SK-N-SH (cell line): ENCODE measurements around the gene RFLNA. TPM values are rescaled to one million over a fixed set of nuclear protein-coding genes. Genes with fewer than 3 reads are reported as not detected.

ENCODE experiments used
- CTCF ChIA-PET: fragments of 300-600, 350-600 bp; formaldehyde crosslinking; extraction: SDS; loops from one replicate; lab custom pipeline; 2021; lab: Yijun Ruan, JAX
- POLR2A ChIA-PET: fragments of 350-600 bp; sonication (Branson Sonifier 250); formaldehyde crosslinking; extraction: SDS; loops from one replicate; lab custom pipeline; 2020; ENCODE audit warnings: antibody characterized with exemption, inconsistent platforms; lab: Yijun Ruan, JAX
- DNase-seq: peaks from one replicate; pipeline ENCODE4 v3.0.0; 2012
- H2AFZ ChIP-seq: fragments of 200-600 bp; sonication (generic); 2 replicates; pipeline ENCODE4 v1.8.1; 2016; ENCODE audit warnings: antibody characterized with exemption, mild to moderate bottlenecking, low read depth
- H3F3A ChIP-seq: fragments of 200-600 bp; sonication (generic); replicated peaks from 2 replicates; pipeline ENCODE3; 2016; ENCODE audit warnings: antibody characterized with exemption, mild to moderate bottlenecking; ENCODE audit not compliant: insufficient read depth
- H3K27ac ChIP-seq, 2 experiments: fragments of 200-500 bp in 1 of 2; fragments of 200-600 bp in 1 of 2; sonication (Bioruptor generic) in 1 of 2; sonication (generic), shearing (Covaris generic) in 1 of 2; 2 replicates each; pipeline versions ENCODE4 v1.5.1 to v1.6.1; 2014 to 2016; ENCODE audit warnings: low read depth in 2 of 2, inconsistent platforms in 1 of 2, low read length in 1 of 2, mild to moderate bottlenecking in 1 of 2, mixed read lengths in 1 of 2
- H3K27me3 ChIP-seq: fragments of 200-600 bp; sonication (generic), shearing (Covaris generic); 2 replicates; pipeline ENCODE4 v1.6.1; 2016; ENCODE audit warnings: mixed run types; ENCODE audit not compliant: insufficient read depth
- H3K36me3 ChIP-seq, 2 experiments: fragments of 200-500 bp in 1 of 2; fragments of 200-600 bp in 1 of 2; sonication (Bioruptor generic) in 1 of 2; sonication (generic) in 1 of 2; replicated peaks in 1 of 2; 2 replicates each; pipeline versions ENCODE3 to v1.5.1; 2014 to 2016; ENCODE audit warnings: low read length in 1 of 2, mild to moderate bottlenecking in 1 of 2; ENCODE audit not compliant: insufficient read depth in 2 of 2, control insufficient read depth in 1 of 2
- H3K4me1 ChIP-seq, 2 experiments: fragments of 200-500 bp in 1 of 2; fragments of 200-600 bp in 1 of 2; sonication (Bioruptor generic) in 1 of 2; sonication (generic), shearing (Covaris generic) in 1 of 2; 2 replicates each; pipeline versions ENCODE4 v1.5.1 to v1.6.1; 2014 to 2016; ENCODE audit warnings: low read depth in 1 of 2, low read length in 1 of 2, mixed run types in 1 of 2; ENCODE audit not compliant: insufficient read depth in 2 of 2, control insufficient read depth in 1 of 2
- H3K4me2 ChIP-seq: fragments of 200-600 bp; sonication (generic), shearing (Covaris generic); 2 replicates; pipeline ENCODE4 v1.6.1; 2017; ENCODE audit warnings: mixed run types
- H3K4me3 ChIP-seq, 2 experiments: fragments of 200-500 bp in 1 of 2; fragments of 200-600 bp in 1 of 2; sonication (Bioruptor generic) in 1 of 2; sonication (generic), shearing (Covaris generic) in 1 of 2; 2 replicates each; pipeline versions ENCODE4 v1.5.1 to v1.8.1; 2014 to 2016; ENCODE audit warnings: low read depth in 2 of 2, inconsistent platforms in 1 of 2, low read length in 1 of 2, mild to moderate bottlenecking in 1 of 2, mixed read lengths in 1 of 2, moderate library complexity in 1 of 2
- H3K79me2 ChIP-seq: fragments of 200-600 bp; sonication (generic); 2 replicates; pipeline ENCODE4 v1.8.1; 2017; ENCODE audit warnings: mild to moderate bottlenecking; ENCODE audit not compliant: insufficient read depth
- H3K9ac ChIP-seq: fragments of 200-600 bp; sonication (generic); 2 replicates; pipeline ENCODE4 v1.6.1; 2017; ENCODE audit warnings: mixed run types
- H3K9me2 ChIP-seq: fragments of 200-600 bp; sonication (generic); 2 replicates; pipeline ENCODE4 v1.6.1; 2017; ENCODE audit warnings: mixed run types
- H3K9me3 ChIP-seq: fragments of 200-600 bp; sonication (generic); 2 replicates; pipeline ENCODE4 v1.6.1; 2017; ENCODE audit warnings: mixed run types, mild to moderate bottlenecking, moderate library complexity
- H4K20me1 ChIP-seq: fragments of 200-600 bp; sonication (generic); 2 replicates; pipeline ENCODE4 v1.6.1; 2017; ENCODE audit warnings: mild to moderate bottlenecking, mixed run types; ENCODE audit not compliant: insufficient read depth
- ELF1 ChIP-seq: IDR thresholded peaks from 2 replicates; pipeline ENCODE4 v1.4.0; 2012
- EP300 ChIP-seq, 2 experiments: IDR thresholded peaks; 2 replicates each; pipeline versions ENCODE4 v1.4.0 to v1.6.1; 2012; ENCODE audit warnings: borderline replicate concordance in 1 of 2, low read depth in 1 of 2, low read length in 1 of 2
- EZH2phosphoT487 ChIP-seq: fragments of 200-600 bp; sonication (generic); IDR thresholded peaks from 2 replicates; pipeline ENCODE4 v1.6.1; 2017; ENCODE audit warnings: low read depth, mixed run types, mild to moderate bottlenecking, antibody characterized with exemption, moderate library complexity, borderline replicate concordance
- GATA2 ChIP-seq: sonication (generic); formaldehyde crosslinking; IDR thresholded peaks from 2 replicates; pipeline ENCODE4 v1.5.0; 2020; ENCODE audit warnings: mild to moderate bottlenecking, missing genetic modification reagents
- IRF3 ChIP-seq: fragments of 150-350 bp; IDR thresholded peaks from 2 replicates; pipeline ENCODE4 v1.6.1; 2016; ENCODE audit warnings: mild to moderate bottlenecking, low read depth, low read length
- JUND ChIP-seq: IDR thresholded peaks from 2 replicates; pipeline ENCODE4 v1.4.0; 2012
- MAX ChIP-seq: IDR thresholded peaks from 2 replicates; pipeline ENCODE4 v1.4.0; 2012; ENCODE audit warnings: low read depth
- MEF2A ChIP-seq: IDR thresholded peaks from 2 replicates; pipeline ENCODE4 v1.4.0; 2012; ENCODE audit warnings: low read depth, borderline replicate concordance
- POLR2AphosphoS5 ChIP-seq: IDR thresholded peaks from 2 replicates; pipeline ENCODE4 v1.6.1; 2012; ENCODE audit warnings: low read depth, low read length
- RAD21 ChIP-seq: IDR thresholded peaks from 2 replicates; pipeline ENCODE4 v1.6.1; 2012; ENCODE audit warnings: mild to moderate bottlenecking, low read length
- RCOR1 ChIP-seq: fragments of 150-350 bp; IDR thresholded peaks from 2 replicates; pipeline ENCODE4 v1.6.1; 2017; ENCODE audit warnings: antibody characterized with exemption, low read length
- TAF1 ChIP-seq: IDR thresholded peaks from 2 replicates; pipeline ENCODE4 v1.6.1; 2012; ENCODE audit warnings: low read depth, mild to moderate bottlenecking, low read length, moderate library complexity, borderline replicate concordance
- TEAD4 ChIP-seq: IDR thresholded peaks from 2 replicates; pipeline ENCODE4 v1.4.0; 2012; ENCODE audit warnings: mild to moderate bottlenecking, borderline replicate concordance; ENCODE audit not compliant: insufficient read depth
- YY1 ChIP-seq: IDR thresholded peaks from 2 replicates; pipeline ENCODE4 v1.4.0; 2012; ENCODE audit warnings: low read depth, mild to moderate bottlenecking
- WGBS: methylation state at CpG from one replicate; pipeline ENCODE4 v1.1.6; 2017; ENCODE audit warnings: low lambda C conversion rate; 5-methylcytosine and 5-hydroxymethylcytosine counted together
- polyA plus RNA-seq, 3 experiments: library from polyadenylated mRNA; depleted of rRNA; stranded (reverse); fragments of >200 nt; gene quantifications; 2 replicates each; pipeline ENCODE4 v1.2.3, GENCODE V29; 2012
- TF ChIP-seq, protein P1 (sequence below): fragments of 150-350 bp; IDR thresholded peaks from 2 replicates; pipeline ENCODE4 v1.6.1; 2017; ENCODE audit warnings: antibody characterized with exemption, low read length, low read depth, borderline replicate concordance
- TF ChIP-seq, protein P2 (sequence below): IDR thresholded peaks from 2 replicates; pipeline ENCODE4; 2012

RFLNA gene
- polyA plus RNA-seq, 1 of the 3 experiments (the other 2 are of a cell fraction): 0.10 TPM

- H2AFZ ChIP-seq: no peak overlapping the region
- no peaks in the 10 kb centered on the region for H3K36me3 ChIP-seq
- H3K9me3 ChIP-seq: no peaks in the 10 kb centered on the region
- CTCF ChIA-PET: no interaction called here
- peaks cover 27% of the 10 kb centered on the region; the same call in 1 of the 2 replicates for H3K27me3 ChIP-seq
- H3K27ac ChIP-seq: no peak overlapping the region
- no peak overlapping the region for H3K4me2 ChIP-seq
- 74% methylated on average over 5 of the region's 6 CpGs for WGBS
- H3F3A ChIP-seq: no peaks in the 10 kb centered on the region
- DNase-seq: no peak
- POLR2A ChIA-PET: no interaction called here
- TF ChIP-seq, protein P1, sequence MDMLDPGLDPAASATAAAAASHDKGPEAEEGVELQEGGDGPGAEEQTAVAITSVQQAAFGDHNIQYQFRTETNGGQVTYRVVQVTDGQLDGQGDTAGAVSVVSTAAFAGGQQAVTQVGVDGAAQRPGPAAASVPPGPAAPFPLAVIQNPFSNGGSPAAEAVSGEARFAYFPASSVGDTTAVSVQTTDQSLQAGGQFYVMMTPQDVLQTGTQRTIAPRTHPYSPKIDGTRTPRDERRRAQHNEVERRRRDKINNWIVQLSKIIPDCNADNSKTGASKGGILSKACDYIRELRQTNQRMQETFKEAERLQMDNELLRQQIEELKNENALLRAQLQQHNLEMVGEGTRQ: no peak
- TF ChIP-seq, all 33 proteins: peak for 0
- no peaks in the 10 kb centered on the region for H3K79me2 ChIP-seq
- H3K4me1 ChIP-seq: peaks cover 0 to 15% of the 10 kb centered on the region in 2 experiments; a peak in 1 of 4 replicates
- H3K9me2 ChIP-seq: no peaks in the 10 kb centered on the region
- H3K4me3 ChIP-seq: no peak overlapping the region
- no peaks in the 10 kb centered on the region for H4K20me1 ChIP-seq
- H3K9ac ChIP-seq: no peak overlapping the region
Observed at GRCh38 chr12:124292385-124292784, 2.5 kb upstream of the RFLNA start.

DNA sequence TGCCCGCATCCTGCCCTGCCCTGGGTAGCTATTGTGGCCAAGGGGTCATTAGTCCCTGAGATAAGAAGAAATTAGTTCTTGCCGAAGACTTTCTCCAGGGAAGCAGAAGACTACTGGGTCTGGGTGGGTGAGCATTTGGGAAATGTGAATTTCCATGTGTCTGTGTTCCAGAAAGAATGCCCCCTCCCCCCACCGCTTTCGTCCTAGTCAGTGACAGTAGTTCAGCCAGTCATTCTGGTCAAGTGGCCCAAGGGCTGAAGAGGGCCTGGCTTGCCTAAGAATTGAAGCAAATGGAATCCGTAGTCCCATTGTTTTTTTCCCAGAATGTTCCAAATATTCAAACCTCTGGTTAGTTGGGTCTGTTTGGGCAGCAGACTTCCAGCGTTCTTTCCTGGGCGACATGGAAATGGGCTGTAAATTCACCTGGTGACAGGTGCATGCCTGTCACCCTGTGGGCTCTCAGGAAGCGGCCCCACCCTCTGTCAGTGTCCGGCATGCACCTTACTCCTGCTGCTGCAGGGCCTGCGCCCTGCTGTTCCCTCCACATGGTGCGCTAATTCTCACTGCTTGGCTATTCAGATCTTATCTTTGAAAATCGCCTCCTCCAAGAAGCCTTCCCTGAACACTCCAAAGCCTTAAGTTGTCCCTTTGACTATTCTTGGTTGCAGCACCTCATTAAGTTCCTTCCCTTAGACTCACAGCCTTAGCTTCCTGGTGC is 1.4 kb upstream of the RFLNA start:
- 91% methylated on average over 12 of the region's 12 CpGs for WGBS
- CTCF ChIA-PET: no interaction called here
- Histone ChIP-seq H3K4me3 (no peak overlapping the region), H4K20me1 (no peaks in the 10 kb centered on the region), H3K4me2 (no peak overlapping the region), H3K9me2 (no peaks in the 10 kb centered on the region), H3K27ac (no peak overlapping the region), H3F3A (no peaks in the 10 kb centered on the region), H2AFZ (no peak overlapping the region), H3K4me1 (peaks cover 0 to 15% of the 10 kb centered on the region in 2 experiments; a peak in 1 of 4 replicates), H3K27me3 (peaks cover 29% of the 10 kb centered on the region; the same call in 1 of the 2 replicates), H3K9me3 (no peaks in the 10 kb centered on the region), H3K9ac (no peak overlapping the region), H3K79me2 (no peaks in the 10 kb centered on the region), H3K36me3 (no peaks in the 10 kb centered on the region)
- POLR2A ChIA-PET: no interaction called here
- TF ChIP-seq GATA2 (CRISPR knock-in tag): peak; percentile 16; the same call in 1 of the 2 replicates
- no peak for TF ChIP-seq RCOR1
- no peak for TF ChIP-seq EZH2phosphoT487
- TF ChIP-seq TEAD4: no peak
- DNase-seq: no peak

GRCh38 chr12:124295431-124296058 is 652 bp downstream of the RFLNA start:
- POLR2A ChIA-PET: no interaction called here
- Histone ChIP-seq H3K27me3 (peaks cover 29% of the 10 kb centered on the region; the same call in 1 of the 2 replicates), H3K36me3 (no peaks in the 10 kb centered on the region), H3K9me3 (no peaks in the 10 kb centered on the region), H2AFZ (no peak overlapping the region), H3K4me2 (peak overlapping the region; percentile 66; the same call in 1 of the 2 replicates), H3K4me3 (peak overlapping the region in 1 of 2 experiments; percentile 32; a peak in 1 of 4 replicates), H3F3A (no peaks in the 10 kb centered on the region), H3K79me2 (no peaks in the 10 kb centered on the region), H3K27ac (no peak overlapping the region), H3K9me2 (no peaks in the 10 kb centered on the region), H3K9ac (no peak overlapping the region), H4K20me1 (no peaks in the 10 kb centered on the region), H3K4me1 (peaks cover 0 to 4% of the 10 kb centered on the region in 2 experiments; a peak in 1 of 4 replicates)
- peak; percentile 73 for DNase-seq
- TF ChIP-seq IRF3: no peak
- TF ChIP-seq TAF1: no peak
- TF ChIP-seq, protein P2, sequence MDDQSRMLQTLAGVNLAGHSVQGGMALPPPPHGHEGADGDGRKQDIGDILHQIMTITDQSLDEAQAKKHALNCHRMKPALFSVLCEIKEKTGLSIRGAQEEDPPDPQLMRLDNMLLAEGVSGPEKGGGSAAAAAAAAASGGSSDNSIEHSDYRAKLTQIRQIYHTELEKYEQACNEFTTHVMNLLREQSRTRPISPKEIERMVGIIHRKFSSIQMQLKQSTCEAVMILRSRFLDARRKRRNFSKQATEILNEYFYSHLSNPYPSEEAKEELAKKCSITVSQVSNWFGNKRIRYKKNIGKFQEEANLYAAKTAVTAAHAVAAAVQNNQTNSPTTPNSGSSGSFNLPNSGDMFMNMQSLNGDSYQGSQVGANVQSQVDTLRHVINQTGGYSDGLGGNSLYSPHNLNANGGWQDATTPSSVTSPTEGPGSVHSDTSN: no peak
- no peak for TF ChIP-seq POLR2AphosphoS5
- TF ChIP-seq EP300 (IDR thresholded peaks at IDR 0.05; ENCODE audit: borderline replicate concordance in 1 of 2, low read depth in 1 of 2, low read length in 1 of 2): no peak
- TF ChIP-seq ELF1: no peak
- no peak for TF ChIP-seq MAX
- no peak for TF ChIP-seq YY1
- no peak for TF ChIP-seq RAD21
- no peak for TF ChIP-seq GATA2 (CRISPR knock-in tag)
- no peak for TF ChIP-seq JUND
- no peak for TF ChIP-seq MEF2A
- WGBS: 23% methylated on average over 12 of the region's 42 CpGs
- CTCF ChIA-PET: interaction anchor here (1.0 kb wide), 1 partner anchor 476 kb away, joined by 3 read pairs; no protein-coding TSS in a partner anchor
